ENCODE results near the gene TRAF6.

DNA sequence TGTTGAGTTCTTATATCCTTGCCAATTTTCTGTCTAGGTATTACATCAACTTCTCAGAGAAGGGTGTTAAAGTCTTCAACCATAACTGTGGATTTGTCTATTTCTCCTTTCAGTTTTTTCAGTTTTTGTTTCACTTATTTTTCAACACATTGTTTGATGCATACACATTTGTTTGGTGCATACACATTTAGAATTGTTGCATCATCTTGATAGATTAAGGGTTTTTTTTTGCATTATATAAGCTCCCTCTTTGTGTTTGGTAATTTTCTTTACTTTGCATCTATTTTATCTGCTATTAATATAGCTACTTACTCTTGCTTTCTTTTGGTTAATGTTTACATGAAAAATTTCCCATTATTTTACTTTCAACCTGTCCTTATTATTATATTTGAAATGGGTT lies 20.8 kb upstream of the TRAF6 start:
- no peak for TF ChIP-seq JUNB (IDR thresholded peaks at IDR 0.05)
- TF ChIP-seq CTCF (IDR thresholded peaks at IDR 0.05): no peak
- TF ChIP-seq SMC3 (IDR thresholded peaks at IDR 0.05): no peak
- TF ChIP-seq, protein P1, sequence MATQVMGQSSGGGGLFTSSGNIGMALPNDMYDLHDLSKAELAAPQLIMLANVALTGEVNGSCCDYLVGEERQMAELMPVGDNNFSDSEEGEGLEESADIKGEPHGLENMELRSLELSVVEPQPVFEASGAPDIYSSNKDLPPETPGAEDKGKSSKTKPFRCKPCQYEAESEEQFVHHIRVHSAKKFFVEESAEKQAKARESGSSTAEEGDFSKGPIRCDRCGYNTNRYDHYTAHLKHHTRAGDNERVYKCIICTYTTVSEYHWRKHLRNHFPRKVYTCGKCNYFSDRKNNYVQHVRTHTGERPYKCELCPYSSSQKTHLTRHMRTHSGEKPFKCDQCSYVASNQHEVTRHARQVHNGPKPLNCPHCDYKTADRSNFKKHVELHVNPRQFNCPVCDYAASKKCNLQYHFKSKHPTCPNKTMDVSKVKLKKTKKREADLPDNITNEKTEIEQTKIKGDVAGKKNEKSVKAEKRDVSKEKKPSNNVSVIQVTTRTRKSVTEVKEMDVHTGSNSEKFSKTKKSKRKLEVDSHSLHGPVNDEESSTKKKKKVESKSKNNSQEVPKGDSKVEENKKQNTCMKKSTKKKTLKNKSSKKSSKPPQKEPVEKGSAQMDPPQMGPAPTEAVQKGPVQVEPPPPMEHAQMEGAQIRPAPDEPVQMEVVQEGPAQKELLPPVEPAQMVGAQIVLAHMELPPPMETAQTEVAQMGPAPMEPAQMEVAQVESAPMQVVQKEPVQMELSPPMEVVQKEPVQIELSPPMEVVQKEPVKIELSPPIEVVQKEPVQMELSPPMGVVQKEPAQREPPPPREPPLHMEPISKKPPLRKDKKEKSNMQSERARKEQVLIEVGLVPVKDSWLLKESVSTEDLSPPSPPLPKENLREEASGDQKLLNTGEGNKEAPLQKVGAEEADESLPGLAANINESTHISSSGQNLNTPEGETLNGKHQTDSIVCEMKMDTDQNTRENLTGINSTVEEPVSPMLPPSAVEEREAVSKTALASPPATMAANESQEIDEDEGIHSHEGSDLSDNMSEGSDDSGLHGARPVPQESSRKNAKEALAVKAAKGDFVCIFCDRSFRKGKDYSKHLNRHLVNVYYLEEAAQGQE (IDR thresholded peaks at IDR 0.05): no peak
- TF ChIP-seq EP300 (IDR thresholded peaks at IDR 0.05): no peak
- TF ChIP-seq ZSCAN20 (CRISPR knock-in tag; IDR thresholded peaks at IDR 0.05): no peak
- TF ChIP-seq FOSL2 (IDR thresholded peaks at IDR 0.05): no peak
- no peak for TF ChIP-seq FOSL2 (CRISPR knock-in tag; IDR thresholded peaks at IDR 0.05)
